ENCODE results near the gene ACOX3.

The ACOX3 gene

DNA sequence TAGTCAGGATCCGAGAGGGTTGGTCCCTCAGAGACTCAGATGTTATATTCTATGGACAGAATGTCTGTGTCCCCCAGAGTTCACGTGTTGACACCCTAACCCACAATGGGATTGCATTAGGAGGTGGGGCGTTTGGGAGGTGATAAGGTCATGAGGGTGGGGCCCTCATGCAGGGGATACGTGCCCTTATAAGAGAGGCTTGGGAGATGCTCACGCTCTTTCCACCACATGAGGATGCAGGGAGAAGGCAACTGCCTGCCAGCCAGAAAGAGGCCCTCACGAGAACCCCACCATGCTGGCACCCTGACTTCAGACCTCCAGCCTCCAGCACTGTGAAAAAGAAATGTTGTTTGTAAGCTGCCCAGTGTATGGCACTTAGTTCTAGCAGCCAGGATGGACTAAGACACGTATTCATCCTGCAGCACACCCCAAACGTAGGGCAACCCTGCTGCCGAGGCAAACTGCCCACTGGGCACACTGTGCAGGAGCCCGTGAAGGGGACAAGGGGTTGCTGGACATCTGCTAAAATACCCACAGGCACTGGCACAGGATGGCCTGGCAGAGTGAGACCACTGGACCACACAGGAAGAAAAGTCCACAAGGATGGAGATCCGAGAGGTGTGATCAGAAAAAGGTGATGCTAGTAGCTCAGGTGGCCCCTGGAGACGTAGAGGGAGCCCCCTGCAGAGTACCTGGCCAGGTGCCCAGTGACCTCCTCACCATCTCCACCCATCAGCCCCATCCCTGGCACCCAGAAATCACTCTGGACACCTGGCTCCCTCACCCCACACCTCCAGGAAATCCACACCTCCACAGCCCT lies 108.3 kb downstream of the ACOX3 start:
- no peak for DNase-seq

DNA sequence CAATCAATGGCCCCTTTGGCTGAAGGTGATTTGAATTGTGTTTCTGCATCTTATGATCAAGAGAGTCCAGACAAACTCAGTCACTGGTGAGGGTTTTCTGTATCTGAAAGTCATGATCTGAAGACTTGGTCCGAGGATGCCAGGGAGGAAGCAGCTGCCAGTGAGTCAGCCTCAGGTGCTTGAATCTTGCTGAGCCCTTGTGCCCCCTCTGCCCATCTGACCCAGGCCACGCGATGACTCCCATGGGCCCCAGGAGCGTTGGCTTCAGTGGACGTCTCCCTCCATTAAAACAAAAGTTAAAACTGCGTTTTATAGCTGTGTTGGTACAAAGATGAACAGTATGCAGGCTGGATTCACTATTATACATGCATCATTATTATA lies 109.0 kb downstream of the ACOX3 start:
- DNase-seq = no peak

DNA sequence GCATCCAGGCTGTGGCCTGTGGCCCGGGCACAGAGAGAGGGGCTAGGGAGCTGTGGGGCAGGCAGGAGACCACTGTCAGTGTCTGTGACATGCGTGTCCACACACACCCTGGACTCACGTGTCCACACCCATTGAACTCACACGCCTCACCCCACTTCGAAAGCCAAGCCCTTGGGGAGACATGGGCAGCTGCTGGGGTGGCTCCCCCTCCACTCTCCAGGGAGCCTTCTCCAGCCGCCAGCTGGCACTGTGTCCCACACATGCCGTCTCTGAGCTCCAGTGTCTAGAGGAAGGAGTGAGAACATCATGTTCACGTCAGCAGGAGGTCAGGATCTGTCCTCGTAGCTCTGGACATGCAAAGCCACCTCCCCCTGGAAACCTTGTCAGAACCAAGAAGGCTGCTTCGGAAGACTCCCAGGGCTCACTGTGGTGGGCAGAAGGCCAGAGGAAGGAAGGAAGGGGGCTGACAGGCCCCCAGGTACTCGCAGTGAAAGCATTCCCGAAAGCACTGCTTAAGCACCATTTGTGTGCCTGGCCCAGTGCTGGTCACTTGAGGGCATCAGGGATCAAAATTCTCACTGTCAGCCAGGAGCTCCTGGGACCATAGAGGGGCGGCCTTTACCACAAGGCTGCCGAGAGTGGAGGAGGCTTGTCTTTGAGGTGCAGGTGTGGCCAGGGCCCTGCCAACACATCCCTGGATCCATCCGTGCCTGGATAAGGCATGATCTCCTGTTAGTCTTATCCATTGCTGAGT lies 109.5 kb downstream of the ACOX3 start:
- no peak for DNase-seq

DNA sequence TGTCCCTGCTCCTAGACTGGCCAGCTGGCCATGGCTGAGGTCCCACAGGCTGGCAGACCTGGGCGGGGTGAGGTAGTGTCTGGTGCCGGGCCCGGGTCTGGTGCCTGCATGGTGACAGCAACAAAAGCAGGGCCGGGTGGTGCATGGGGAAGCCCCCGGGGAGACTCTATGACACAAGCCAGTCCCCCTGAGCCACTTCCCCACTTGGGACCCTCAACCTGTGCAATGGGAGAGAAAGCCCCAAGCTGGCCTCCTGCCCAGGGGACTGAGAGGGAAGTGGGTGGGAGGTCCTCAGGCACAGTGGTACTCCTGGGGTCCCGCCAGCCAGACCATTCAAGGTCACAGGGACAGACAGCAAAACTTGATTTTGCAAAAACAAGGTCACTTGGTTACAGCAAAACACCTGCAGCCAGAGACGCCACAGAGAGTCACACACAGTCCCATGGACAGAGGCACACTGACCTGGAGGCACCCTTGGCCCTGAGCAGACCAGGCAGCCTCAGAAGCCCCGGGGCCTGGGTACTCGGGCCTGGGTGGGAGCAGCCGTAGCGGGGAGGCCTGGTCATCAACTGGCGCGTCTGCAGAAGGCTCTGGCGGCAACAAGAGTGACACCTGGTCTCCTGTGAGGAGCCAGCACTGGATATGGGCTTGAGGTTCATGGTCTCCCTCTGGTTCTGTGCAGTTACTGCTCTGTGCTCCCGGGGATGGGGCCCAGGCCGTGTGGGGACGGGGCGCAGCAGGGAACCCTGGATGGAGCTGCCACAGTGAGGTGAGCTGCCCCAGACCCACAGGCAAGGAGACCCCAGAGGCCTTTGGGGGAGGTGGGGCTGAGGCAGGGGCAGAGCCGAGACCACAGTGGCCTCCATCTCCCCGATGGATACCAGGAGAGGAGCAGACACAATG lies 110.4 kb downstream of the ACOX3 start:
- DNase-seq = no peak

DNA sequence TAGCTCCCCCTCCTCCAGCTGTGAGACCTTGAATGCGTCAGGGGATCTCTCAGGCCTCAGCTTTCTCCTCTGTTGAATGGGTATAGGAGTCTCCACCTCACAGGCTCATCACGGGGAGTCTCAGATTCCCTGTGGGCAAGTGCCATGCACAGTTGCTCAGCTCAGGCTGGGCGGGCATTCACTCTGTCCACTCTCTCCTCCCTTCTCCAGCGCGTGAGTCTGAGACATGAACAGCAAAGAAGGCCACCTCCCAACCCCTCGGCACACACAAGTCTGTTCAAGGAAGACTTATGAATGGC lies 111.0 kb downstream of the ACOX3 start:
- no peak for DNase-seq

DNA sequence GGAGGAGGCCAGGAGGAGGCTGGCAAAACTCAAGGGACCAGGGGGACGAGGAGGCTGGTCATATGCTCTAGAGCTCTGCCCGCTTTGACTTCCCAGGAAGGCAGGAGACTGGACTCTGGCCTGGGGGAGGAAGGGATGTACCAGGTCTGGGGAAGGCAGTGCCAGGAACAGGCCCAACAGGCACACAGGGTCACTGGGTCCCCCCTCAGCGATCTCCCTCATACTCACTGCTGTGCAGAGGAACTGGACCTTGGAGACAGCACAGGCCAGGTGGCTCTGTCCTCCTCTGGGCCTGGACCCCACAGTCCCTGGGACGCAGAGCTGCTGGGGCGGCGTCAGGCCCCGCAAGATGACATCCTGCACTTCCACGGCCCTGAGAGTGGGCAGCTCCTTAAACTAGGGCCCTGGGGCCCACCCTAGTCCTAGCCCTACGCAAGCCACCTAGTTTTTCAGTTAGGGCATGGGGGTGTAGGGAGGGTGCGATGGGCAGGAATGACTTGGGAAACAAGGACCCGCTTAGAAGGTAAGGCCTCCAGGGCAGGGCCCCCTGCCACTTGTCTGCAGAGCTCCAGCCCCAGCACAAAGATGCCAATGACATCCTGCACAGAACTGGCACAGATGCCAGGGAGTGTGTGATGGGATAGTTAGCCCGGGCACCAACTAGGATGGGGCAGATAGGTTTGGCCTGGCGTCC lies 111.5 kb downstream of the ACOX3 start:
- no peak for DNase-seq

DNA sequence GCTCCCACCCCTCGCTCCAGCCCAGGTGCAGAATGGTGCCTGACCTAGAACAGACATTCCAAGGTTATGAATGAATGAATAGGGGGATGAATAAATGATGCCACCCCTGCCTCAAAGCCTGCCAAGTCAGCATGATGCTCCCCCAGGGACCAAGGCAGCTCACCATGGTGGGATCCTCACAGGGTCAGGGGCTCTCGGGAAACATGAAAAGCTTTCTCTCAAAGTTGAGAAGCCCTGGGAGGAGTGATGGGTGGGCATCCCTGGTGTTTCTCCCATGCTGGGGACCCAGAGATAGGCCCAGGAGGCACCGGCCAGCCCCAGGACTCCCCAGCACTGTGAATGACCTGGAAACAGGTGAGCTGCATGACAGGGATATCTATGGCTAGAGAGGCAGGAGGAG lies 112.1 kb downstream of the ACOX3 start:
- DNase-seq = no peak

DNA sequence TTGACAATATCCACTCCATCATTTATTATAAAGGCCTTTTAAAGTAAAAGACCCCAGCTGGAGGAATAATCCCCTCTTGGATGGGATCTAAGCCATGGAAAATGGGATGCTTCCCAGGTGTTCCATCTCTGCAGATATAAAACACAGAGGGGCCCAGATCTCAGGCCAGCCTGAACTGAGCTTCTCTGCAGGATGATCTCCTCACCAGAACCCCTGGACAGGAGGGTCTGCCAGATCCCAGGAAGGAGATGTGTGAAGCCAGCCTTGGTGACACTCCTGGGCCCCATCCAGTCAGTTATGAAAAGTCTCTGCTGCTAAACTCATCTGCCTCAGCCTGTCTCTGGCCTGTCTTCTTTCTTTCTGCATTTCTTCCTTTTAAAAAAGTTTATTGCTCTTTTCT lies 114.3 kb downstream of the ACOX3 start:
- DNase-seq = no peak

DNA sequence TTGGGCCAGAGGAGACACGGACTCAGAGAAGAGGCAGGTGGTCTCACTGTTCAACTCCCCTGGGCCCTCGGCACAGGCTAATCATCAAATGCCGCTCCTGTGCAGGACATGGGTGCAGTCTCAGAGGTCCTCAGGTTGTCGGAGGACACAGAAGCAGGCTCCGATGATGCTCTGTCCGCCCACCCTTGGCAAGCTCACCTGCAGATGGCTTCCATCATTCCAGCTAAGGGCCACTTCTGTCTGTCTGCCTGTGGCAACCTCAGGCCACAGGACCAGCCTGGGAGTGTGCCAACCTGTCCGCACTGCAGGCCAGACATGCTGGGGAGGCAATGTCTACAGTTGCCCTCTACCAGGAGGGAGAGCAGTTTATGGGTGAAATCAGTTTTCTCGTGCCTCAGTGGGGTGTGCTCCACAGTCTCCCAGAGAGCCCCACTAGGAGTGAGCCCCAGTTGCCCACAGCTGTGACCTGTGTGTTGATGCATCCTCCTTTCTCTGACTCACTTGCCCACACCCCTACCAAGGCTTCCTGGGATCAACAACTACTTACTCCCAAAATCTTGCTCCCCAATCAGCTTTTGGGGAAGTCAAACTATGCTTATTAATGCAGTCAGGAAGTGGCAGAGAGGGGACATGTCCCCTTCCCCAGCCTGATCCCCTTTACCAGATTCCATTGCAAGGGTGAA lies 115.1 kb downstream of the ACOX3 start:
- no peak for DNase-seq

DNA sequence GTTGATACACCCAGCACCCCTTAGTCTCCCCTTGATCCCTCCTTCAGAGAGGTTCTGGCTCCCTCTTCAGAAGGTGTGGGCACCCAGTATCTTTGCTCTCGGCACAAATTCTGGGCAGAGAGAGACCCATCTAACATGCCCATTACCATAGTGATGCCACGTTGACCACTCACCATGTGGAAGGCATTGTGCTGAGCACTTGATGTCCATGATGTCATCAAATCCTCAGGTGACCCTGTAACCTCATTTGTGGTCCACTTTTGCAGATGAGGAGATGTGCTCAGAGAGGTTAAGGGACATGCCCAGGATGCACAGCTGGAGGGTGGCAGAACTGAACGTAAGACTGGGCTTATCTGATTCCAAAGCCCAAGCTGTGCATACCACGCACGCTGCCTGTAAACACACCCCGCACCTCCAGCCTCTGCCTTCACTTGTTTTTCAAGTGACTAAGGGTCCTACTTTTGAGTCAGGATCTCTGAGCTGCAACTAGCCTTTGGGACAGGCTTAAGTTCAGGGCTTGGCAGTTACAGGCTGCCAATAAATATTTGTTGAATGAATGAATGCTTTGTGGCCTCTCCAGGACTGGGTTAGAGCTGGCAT lies 115.8 kb downstream of the ACOX3 start:
- no peak for DNase-seq

DNA sequence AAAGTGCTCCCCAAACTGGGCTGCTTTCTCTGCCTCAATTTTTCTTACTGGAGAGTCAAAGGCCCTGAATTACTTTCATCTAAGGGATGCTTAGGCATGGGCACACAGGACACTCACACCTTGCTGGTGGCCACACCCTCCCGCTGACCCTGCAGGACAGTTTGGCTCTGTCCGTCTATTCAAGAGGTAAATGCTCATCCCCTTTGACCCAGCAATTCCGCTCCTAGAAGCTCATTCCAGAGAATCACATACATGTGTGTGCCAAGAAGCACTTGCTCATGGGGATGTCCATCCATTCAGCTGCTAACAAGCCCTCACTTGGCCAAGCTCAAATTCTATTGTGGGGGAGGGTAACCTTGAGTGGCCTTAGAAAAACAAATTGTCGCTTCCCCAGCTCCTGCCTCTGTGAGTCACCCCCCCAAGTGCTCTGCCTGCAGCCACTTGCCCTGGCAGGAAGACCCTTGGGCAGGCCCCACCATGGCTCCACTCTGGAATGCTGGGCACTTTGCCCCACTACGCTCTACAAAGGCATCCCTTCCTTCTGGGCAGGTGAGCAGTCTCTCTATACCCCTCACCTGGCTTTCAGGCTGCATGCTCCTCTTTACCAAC lies 116.5 kb downstream of the ACOX3 start:
- no peak for DNase-seq

DNA sequence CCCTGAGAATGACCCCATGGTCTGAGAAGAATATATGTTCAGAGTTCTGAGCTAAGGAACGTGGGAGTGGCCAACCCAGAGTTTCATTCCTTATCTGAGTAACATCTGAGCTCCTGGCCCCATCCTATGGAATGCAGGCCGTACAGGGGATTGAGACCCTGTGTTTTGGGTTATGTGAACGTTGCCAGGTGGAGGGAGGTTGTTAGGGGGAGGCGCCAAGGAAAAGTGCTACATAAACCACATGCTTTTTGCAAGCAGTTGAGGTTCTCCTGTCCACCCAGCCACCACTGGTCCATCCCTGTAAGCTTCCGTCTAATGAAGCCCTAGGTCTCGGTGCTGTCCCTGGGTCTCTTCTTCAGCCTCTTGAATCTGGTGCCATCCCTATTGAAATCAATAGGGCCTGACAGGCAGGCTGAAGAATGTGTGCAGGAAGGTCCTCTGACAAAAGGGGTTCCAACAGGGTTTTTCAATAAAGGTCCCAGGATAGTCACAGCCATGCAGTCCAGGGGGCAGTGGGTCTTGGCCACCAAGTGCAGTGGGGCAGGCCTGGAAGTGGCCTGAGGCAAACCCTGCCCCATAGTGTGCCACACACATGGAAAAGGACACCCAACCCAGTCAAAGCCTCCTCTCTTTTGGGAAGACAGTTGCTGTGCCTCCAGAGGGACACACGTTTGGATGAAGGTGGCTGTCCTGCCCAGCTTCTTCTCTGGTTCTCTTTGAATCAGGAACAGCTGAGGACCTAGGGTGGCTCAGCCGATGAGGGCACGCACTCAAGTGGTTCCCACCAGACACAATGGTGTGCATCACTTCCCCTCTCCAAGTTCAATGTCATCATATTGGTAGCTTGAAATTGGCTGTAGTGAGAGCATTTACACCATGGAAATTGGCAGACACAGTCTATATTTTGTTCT lies 117.5 kb downstream of the ACOX3 start:
- DNase-seq = no peak

DNA sequence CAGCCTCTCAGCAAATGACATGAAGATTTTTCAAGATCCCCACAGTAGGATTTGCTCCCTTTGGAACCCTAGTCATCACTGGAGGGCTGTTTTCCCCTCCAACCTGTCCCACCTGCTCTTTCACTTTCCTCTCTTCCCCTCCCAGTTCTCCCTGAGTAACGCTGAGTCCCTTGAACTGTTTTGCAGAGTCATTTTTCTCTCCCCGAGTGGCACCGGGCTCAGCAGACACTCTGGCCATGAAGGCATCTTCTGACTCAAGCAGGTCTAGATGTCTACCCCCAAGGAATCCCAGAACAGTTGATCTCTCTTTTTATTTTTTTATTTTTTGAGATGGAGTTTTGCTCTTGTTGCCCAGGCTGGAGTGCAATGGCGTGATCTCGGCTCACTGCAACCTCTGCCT lies 118.8 kb downstream of the ACOX3 start:
- DNase-seq = no peak

DNA sequence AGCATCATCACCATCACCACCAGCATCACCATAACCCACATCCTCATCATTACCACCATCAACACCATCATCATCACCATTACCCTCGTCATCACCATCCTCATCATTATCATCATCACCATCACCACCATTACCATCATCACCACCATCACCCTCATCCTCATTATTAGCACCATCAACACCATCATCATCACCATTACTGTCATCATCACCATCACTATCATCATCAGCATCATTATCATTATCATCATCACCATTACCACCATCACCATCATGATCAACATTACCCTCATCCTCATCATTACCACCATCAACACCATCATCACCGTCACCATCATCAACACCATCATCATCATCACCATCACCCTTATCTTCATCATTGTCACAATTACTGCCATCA lies 119.3 kb downstream of the ACOX3 start:
- no peak for DNase-seq

DNA sequence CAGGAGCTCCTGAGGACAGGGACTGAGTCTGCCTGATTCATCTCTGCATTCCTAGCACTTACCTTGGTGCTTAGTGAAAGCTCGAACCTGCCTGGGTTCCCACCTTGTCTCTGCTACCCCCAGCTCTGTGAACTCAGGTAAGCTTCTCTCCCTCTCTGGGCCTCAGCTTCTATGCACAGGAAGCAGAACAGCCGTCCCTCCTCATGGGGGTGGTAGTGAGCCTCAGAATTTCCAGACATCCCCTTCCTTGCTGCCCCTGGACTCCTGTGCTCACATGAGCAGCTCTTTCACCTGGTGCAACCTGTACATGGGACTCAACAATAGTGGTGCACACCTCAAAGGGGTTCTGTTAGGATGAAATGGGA lies 120.2 kb downstream of the ACOX3 start:
- no peak for DNase-seq

DNA sequence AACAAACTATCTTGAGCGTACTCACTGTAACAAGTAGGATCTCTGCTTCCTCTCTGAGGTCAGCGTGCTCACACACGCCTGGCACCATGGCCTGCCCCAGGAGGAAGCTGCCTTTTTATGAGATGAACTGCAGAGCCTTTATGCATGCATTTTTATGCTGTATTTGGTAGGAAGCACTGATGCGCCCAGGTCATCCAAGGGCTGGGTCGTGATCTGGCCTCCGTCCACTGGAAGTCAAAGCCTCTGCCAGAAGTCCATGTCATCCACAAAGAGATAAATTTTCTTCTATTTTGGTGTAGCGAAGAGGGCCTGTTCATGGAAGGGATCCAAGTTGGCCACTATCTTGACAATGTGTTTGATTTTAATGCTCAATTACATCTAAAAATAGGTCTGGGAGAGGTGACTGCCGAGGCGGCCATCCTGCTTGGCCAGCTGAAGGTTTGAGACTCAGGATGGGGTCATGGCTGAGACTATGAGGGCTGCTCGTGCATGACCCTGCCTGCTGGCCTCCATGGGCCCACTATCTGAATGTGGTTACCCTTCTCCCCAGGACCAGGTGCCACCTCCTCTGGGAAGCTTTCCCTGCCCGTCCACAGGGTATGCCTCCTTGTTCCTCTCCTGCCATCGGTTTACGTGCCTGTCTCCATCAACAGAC lies 120.7 kb downstream of the ACOX3 start:
- DNase-seq = no peak

DNA sequence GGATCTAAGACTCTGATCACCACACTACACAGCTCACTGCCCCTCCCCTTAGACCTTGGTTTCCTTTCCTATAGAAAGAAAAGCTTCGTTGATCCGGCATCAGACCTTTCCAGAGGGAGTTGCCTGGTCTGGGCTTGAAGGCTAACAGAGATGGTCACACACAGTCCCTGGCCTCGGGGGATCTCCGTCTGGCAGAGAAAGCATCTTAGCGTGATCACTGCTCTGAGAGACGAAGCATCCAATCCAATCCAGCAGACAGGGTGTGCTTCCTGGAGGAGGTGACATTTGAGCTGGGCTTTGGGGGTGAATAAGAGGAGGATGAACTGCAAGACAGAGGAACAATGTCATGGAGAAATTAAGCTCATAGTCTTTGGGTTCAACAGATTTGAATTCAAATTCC lies 121.5 kb downstream of the ACOX3 start:
- DNase-seq = no peak

DNA sequence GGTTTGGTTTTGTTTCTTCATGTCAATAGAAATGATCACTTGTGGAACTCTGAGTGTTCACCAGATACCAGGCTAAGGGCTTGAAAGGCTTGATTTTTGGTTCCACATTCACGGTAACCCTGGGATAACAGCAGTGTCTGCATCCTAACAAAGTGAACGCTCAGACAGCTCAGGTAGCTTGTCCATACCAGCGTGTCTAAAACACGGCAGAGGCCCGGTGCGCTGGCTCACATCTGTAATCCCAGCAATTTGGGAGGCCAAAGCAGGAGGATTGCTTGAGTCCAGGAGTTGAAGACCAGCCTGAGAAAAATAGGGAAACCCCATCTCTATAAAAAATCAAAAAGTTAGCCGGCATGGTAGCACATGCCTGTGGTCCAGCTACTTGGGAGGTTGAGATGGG lies 122.0 kb downstream of the ACOX3 start:
- DNase-seq = no peak

DNA sequence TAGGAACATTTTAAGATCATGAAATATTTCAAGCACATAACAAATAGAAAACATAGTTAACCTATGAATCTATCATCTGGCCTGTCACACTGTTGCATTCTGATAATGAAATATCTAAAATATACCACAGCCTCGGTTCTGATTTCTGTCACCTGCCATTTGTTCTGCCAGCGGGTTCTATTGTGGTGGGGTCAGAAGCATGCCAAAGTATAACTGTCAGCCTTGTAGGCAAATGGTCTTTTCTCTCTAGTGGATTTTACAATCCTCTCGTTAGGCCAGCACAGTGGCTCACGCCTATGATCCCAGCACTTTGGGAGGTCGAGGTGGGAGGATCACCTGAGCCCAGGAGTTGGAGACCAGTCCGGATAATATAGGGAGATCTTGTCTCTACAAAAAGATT lies 123.0 kb downstream of the ACOX3 start:
- no peak for DNase-seq

DNA sequence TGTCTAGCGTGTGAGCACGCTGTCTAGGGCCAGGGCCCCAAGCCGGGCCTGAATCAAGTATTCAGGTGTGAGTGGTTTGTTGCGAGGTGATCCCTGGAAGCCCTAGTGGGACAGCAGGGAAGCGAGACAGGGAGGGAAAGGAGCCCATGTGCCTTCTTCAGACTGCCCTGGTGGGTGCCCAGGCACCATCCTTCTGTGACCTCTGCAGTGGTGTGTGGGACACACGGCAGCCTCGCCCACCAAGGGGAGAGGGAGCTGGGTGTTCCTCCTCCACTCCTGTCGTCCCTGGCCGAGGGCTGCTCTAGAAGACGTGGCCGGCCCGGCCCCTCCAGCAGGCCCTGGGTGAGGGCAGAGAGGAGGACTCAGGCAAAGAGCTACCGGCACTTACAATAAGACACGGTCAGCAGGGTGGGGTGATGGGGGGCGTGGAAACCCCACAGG lies 123.6 kb downstream of the ACOX3 start:
- DNase-seq = no peak

Measured in CD4-positive, alpha-beta T cell treated with Interleukin-12 subunit alpha and Interleukin-12 subunit beta, for 1 hour (primary cell).